K562 (cell line): ENCODE measurements around the gene WDR83. TPM values are rescaled to one million over a fixed set of nuclear protein-coding genes. Genes with fewer than 3 reads are reported as not detected.

Experiments
- CHD4 ChIP-seq: fragments of 200-600 bp; sonication (generic); IDR thresholded peaks from 3 replicates; pipeline ENCODE4 v1.6.1; 2012; ENCODE audit warnings: low read depth, mild to moderate bottlenecking, mixed read lengths, low read length, inconsistent platforms; ENCODE audit not compliant: insufficient read depth, insufficient replicate concordance, poor library complexity, severe bottlenecking
- COPS2 ChIP-seq: fragments of 450-650 bp; conservative IDR thresholded peaks from 2 replicates; pipeline ENCODE4 v1.6.1; 2016; ENCODE audit warnings: mild to moderate bottlenecking, moderate library complexity
- GABPB2 ChIP-seq: fragments of 250-450 bp; sonication (Bioruptor Pico); conservative IDR thresholded peaks from 2 replicates; pipeline ENCODE4 v1.5.1; 2021; ENCODE audit warnings: mild to moderate bottlenecking
- GTF2A2 ChIP-seq: IDR thresholded peaks from 2 replicates; pipeline ENCODE4 v1.6.1; 2016; ENCODE audit warnings: mild to moderate bottlenecking, missing genetic modification characterization, missing compliant biosample characterization
- PTTG1 ChIP-seq: fragments of 450-650 bp; IDR thresholded peaks from 2 replicates; pipeline ENCODE4 v1.6.1; 2016; ENCODE audit warnings: low read depth, mild to moderate bottlenecking, missing genetic modification characterization, missing compliant biosample characterization
- ZNF695 ChIP-seq: fragments of 450-650 bp; formaldehyde crosslinking; IDR thresholded peaks from 2 replicates; pipeline ENCODE4 v1.4.0; 2020; ENCODE audit warnings: mild to moderate bottlenecking, moderate library complexity
- polyA plus RNA-seq, 8 experiments: library from polyadenylated mRNA; depleted of rRNA in 4 of 8; stranded (reverse) in 5 of 8; unstranded in 3 of 8; fragments of >200 nt; fragmentation: Nextera tagmentation in 2 of 8; fragmentation: Illumina TruSeq in 1 of 8; extraction: Ambion mirVana in 2 of 8; extraction: Trizol in 1 of 8; gene quantifications; 2 replicates each; pipeline versions ENCODE4 v1.2.1 to v1.2.3, GENCODE V29; 2011 to 2014; ENCODE audit warnings: inconsistent platforms in 1 of 8, missing spikeins in 1 of 8
- total RNA-seq, 7 experiments: library from RNA; depleted of rRNA in 6 of 7; stranded (reverse); fragments of >200 nt in 6 of 7; fragmentation: Illumina TruSeq in 2 of 7; extraction: Trizol in 2 of 7; gene quantifications; 2 replicates each; pipeline versions ENCODE4 v1.2.1 to v1.2.3, GENCODE V29; 2011 to 2021; ENCODE audit warnings: low replicate concordance in 1 of 7
- TF ChIP-seq, protein P1 (sequence below): fragments of 250-450 bp; sonication (Bioruptor Pico); IDR thresholded peaks from 2 replicates; pipeline ENCODE4 v1.5.0; 2021; ENCODE audit warnings: mild to moderate bottlenecking, borderline replicate concordance
- TF ChIP-seq, protein P2 (sequence below): fragments of 450-650 bp; conservative IDR thresholded peaks from 2 replicates; pipeline ENCODE4 v1.6.1; 2016; ENCODE audit warnings: missing genetic modification characterization, low read depth, mild to moderate bottlenecking, control low read depth, missing compliant biosample characterization
- TF ChIP-seq, protein P3 (sequence below): IDR thresholded peaks from 2 replicates; pipeline ENCODE4 v1.6.1; 2011; ENCODE audit warnings: borderline replicate concordance, low read depth, mild to moderate bottlenecking, moderate library complexity, low read length; ENCODE audit not compliant: insufficient read depth, poor library complexity, severe bottlenecking
- TF ChIP-seq, protein P4 (sequence below): fragments of 250-450 bp; sonication (Bioruptor Pico); IDR thresholded peaks from 2 replicates; pipeline ENCODE4 v1.4.0; 2020; ENCODE audit warnings: mild to moderate bottlenecking
- TF ChIP-seq, protein P5 (sequence below): fragments of 250-450 bp; sonication (Bioruptor Pico); IDR thresholded peaks from 2 replicates; pipeline ENCODE4 v1.5.0; 2021; ENCODE audit warnings: mild to moderate bottlenecking, moderate library complexity
- TF ChIP-seq, protein P6 (sequence below): fragments of 450-650 bp; formaldehyde crosslinking; conservative IDR thresholded peaks from 2 replicates; pipeline ENCODE4 v1.4.0; 2022; ENCODE audit warnings: mild to moderate bottlenecking, missing genetic modification characterization

WDR83 gene
- total and polyA plus RNA-seq, 9 of the 15 experiments (the other 6 are each of a cell fraction or from before 2014, with no cell fraction given) = 0.52 to 21.3 (median 4.2) TPM

DNA sequence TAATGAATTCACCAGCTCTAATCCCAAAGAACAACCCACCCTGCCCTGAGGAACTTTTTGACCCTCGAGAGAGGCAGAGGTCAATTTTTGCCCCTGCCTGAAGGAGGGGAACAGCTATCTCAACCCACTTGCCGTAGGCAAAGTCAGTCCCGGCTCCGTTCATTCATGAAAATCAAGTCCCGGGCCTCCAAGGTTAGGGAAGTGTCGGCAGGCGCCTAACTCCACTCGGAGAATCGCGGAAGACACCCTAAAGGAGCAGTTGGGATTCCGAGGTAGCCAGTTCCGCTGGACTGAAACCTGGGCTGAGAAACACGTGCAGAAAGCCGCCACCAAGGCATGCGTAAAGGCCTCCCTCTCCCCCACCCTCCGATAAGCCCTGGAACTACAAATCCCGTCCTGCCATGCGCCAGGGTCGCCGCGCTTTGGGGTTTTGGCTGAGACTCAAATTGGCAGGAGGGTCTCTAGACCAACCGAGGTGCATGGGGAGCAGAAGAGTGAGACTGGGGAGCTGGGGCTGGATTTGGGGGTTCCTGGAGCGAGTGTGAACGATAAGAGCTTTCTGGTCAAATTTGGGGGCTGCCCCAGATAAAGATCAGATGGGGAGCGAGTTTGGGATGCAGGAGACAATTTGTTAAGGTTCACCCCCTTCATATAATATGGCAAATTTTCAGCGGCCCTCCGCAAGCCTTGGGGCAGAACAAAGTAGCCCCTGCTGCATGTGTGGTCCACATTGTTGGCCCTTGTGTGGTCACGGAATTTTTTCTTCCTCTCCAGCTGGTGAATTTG, 57.2 kb downstream of the WDR83 start, which contains the start of gene TNPO2 (continued):
- TF ChIP-seq, protein P1, sequence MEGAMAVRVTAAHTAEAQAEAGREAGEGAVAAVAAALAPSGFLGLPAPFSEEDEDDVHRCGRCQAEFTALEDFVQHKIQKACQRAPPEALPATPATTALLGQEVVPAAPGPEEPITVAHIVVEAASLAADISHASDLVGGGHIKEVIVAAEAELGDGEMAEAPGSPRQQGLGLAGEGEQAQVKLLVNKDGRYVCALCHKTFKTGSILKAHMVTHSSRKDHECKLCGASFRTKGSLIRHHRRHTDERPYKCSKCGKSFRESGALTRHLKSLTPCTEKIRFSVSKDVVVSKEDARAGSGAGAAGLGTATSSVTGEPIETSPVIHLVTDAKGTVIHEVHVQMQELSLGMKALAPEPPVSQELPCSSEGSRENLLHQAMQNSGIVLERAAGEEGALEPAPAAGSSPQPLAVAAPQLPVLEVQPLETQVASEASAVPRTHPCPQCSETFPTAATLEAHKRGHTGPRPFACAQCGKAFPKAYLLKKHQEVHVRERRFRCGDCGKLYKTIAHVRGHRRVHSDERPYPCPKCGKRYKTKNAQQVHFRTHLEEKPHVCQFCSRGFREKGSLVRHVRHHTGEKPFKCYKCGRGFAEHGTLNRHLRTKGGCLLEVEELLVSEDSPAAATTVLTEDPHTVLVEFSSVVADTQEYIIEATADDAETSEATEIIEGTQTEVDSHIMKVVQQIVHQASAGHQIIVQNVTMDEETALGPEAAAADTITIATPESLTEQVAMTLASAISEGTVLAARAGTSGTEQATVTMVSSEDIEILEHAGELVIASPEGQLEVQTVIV (CRISPR knock-in tag) = no peak
- TF ChIP-seq PTTG1 (no peak), COPS2 (no peak), GTF2A2 (tag) (no peak), GABPB2 (CRISPR knock-in tag) (no peak), ZNF695 (CRISPR knock-in tag) (no peak), CHD4 (no peak)
- TF ChIP-seq, protein P2, sequence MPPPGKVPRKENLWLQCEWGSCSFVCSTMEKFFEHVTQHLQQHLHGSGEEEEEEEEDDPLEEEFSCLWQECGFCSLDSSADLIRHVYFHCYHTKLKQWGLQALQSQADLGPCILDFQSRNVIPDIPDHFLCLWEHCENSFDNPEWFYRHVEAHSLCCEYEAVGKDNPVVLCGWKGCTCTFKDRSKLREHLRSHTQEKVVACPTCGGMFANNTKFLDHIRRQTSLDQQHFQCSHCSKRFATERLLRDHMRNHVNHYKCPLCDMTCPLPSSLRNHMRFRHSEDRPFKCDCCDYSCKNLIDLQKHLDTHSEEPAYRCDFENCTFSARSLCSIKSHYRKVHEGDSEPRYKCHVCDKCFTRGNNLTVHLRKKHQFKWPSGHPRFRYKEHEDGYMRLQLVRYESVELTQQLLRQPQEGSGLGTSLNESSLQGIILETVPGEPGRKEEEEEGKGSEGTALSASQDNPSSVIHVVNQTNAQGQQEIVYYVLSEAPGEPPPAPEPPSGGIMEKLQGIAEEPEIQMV (tag) = no peak
- TF ChIP-seq, protein P3, sequence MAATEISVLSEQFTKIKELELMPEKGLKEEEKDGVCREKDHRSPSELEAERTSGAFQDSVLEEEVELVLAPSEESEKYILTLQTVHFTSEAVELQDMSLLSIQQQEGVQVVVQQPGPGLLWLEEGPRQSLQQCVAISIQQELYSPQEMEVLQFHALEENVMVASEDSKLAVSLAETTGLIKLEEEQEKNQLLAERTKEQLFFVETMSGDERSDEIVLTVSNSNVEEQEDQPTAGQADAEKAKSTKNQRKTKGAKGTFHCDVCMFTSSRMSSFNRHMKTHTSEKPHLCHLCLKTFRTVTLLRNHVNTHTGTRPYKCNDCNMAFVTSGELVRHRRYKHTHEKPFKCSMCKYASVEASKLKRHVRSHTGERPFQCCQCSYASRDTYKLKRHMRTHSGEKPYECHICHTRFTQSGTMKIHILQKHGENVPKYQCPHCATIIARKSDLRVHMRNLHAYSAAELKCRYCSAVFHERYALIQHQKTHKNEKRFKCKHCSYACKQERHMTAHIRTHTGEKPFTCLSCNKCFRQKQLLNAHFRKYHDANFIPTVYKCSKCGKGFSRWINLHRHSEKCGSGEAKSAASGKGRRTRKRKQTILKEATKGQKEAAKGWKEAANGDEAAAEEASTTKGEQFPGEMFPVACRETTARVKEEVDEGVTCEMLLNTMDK = no peak
- TF ChIP-seq, protein P4, sequence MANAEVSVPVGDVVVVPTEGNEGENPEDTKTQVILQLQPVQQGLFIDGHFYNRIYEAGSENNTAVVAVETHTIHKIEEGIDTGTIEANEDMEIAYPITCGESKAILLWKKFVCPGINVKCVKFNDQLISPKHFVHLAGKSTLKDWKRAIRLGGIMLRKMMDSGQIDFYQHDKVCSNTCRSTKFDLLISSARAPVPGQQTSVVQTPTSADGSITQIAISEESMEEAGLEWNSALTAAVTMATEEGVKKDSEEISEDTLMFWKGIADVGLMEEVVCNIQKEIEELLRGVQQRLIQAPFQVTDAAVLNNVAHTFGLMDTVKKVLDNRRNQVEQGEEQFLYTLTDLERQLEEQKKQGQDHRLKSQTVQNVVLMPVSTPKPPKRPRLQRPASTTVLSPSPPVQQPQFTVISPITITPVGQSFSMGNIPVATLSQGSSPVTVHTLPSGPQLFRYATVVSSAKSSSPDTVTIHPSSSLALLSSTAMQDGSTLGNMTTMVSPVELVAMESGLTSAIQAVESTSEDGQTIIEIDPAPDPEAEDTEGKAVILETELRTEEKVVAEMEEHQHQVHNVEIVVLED (CRISPR knock-in tag) = no peak
- TF ChIP-seq, protein P5, sequence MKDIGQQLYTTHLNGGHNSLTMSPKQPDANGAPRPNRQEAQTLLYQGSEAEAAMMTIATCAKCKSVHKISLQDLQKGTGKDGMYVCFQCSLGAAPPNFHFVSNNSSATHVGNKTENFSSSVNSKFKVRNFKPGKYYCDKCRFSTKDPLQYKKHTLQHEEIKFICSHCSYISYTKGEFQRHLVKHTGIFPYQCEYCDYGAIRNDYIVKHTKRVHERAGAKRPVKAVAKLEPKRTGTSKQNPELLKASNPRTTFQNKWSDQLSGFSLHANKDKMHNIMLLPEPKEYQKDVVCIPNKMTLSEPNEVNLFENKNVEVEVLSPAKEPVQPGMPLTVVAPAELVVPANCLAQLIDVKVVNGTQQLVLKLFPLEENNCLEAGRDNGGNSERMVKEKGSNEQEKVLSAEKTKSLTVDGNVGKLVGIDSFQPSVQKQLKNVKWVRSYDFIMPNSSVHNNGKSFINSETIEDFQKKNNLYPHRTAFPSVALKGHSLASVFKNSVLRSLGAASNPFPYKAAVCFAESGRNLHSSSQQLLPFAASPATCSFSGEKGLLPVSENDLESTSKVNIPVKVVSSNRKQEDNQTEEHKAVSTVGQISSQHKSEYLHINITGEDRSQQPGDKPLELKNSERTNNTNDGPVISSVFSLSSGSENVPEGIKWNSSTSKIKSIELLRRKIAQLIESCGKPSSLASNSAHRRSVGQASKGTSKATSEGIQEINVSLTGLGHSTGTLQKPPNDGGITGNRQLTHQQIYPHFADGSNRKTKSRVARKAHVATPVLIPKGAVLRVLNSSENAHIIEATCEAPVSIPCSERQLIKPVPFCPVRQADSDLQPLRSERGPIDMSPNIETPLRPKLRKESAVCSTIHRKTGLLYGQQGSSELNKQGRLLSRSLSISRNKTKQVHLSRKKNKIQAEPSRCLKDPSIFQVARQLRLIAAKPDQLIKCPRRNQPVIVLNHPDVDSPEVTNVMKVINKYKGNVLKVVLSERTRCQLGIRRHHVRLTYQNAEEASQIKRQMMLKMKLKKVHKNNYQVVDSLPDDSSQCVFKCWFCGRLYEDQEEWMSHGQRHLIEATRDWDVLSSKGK (CRISPR knock-in tag) = no peak
- TF ChIP-seq, protein P6, sequence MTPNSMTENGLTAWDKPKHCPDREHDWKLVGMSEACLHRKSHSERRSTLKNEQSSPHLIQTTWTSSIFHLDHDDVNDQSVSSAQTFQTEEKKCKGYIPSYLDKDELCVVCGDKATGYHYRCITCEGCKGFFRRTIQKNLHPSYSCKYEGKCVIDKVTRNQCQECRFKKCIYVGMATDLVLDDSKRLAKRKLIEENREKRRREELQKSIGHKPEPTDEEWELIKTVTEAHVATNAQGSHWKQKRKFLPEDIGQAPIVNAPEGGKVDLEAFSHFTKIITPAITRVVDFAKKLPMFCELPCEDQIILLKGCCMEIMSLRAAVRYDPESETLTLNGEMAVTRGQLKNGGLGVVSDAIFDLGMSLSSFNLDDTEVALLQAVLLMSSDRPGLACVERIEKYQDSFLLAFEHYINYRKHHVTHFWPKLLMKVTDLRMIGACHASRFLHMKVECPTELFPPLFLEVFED = no peak
